Activated CD4-positive, alpha-beta T cell treated with anti-CD3 and anti-CD28 coated beads, Interleukin-10, Interleukin-2, amounts not matched to agents 100 ng/mL and 50 ng/mL, durations not matched to agents 16 hours and 8 hours (primary cell): Measurements from ENCODE around the gene NFATC2.

Experiments
- DNase-seq: peaks from one replicate; pipeline ENCODE4 v3.0.0-alpha.2; 2020

Gene NFATC2

GRCh38 chr20:51426718-51427650 lies 115.5 kb downstream of the NFATC2 start:
- peak; percentile 52 for DNase-seq

DNA sequence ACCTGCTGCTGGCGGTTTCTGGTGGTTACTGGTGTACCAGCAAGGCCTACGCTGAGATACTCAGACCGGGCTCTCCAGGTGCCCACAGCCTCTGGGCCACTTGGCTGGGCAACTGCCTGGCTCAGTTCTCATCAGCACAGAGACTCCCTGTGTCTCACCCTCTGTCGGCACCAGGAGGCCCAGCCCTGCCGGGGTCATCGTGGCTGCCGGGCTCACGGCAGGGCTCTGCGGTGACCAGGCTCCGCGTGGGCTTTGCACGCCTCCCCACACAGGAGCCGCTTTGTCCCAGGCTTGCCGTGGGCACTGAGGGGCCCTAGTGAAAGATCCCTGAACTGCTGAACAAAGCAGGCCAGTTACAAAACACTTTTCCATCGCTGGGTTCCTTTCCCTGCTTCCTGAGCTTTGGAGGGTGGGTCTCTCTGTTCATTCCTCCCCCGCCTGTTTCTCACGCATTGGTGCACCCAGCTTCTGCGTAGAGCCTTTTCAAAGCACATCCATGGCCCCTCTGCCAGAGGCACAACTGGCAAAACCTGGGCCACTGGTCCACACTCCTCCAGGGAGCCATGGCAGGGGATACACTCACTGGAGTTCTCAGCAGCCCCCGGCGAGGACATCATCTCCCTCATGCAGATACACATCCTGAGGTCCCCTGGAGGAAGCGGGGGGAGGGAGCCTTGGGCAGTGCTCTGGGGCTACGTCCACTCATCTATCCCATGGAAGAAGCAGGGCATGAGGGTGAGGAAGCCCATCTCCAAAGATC lies 117.0 kb downstream of the NFATC2 start:
- DNase-seq, result peak; percentile 77

GRCh38 chr20:51424270-51425117 lies 118.0 kb downstream of the NFATC2 start:
- DNase-seq, result peak; percentile 76

- no peak for DNase-seq
These were observed 118.7 kb downstream of the NFATC2 start for GRCh38 chr20:51423810-51424209.

DNA sequence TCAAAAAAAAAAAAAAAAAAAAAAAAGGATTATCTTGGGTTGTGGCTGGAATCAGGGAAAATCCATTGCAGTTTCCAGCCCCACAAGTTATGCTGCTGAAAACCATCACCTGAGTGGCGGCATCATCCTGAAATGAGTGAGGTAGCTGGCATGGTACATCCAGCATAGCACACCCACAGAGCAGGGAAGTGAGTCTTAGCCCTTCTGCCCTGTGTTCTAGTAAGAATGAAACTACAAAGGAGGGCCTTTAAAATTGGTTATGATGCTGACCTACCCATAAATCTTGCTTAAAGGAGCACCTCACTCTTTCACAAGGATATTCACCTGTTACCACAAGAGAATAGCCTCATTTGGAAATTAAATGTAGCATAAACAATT lies 119.2 kb downstream of the NFATC2 start:
- DNase-seq, result peak; percentile 92

GRCh38 chr20:51422514-51423289 lies 119.8 kb downstream of the NFATC2 start:
- DNase-seq, result peak; percentile 61

DNA sequence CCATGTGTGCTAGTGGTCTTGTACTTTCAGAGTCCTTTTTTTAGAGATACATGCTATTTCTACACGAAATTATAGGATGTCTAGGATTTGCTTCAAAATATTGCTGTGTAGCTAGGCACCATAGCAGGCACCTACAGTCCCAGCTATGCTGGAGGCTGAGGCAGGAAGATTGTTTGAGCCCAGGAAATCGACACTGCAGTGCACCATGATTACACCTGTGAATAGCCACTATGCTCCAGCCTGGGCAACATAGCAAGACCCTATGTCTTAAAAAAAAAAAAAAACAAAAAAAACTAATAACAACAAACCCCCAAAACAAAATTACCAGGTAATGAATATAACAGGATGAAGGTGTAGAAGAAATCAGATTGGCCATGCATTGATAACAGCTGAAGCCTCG lies 121.7 kb downstream of the NFATC2 start:
- no peak for DNase-seq

GRCh38 chr20:51420111-51420510 lies 122.4 kb downstream of the NFATC2 start:
- DNase-seq, result peak; percentile 73

- no peak for DNase-seq
These were observed 122.9 kb downstream of the NFATC2 start for GRCh38 chr20:51419646-51420045.

- no peak for DNase-seq
These were observed 123.3 kb downstream of the NFATC2 start for GRCh38 chr20:51419231-51419630.

DNA sequence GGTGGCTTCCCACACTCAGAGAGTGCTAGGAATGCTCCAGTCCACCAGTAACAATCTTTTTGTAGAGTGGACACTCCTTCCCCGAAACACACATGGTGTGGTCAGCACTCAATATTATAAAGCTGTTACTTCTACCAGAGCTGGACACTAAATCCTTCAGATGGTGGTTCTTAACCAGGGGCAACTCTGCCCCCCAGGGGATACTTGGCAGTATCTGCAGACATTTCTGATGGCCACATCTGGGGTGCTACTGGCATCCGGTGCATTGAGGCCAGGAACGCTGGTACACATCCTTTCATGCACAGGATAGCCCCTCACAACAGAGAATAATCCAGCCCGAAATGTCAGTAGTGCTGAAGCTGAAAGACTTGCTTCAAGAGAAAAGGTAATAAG lies 124.4 kb downstream of the NFATC2 start:
- DNase-seq, result no peak

DNA sequence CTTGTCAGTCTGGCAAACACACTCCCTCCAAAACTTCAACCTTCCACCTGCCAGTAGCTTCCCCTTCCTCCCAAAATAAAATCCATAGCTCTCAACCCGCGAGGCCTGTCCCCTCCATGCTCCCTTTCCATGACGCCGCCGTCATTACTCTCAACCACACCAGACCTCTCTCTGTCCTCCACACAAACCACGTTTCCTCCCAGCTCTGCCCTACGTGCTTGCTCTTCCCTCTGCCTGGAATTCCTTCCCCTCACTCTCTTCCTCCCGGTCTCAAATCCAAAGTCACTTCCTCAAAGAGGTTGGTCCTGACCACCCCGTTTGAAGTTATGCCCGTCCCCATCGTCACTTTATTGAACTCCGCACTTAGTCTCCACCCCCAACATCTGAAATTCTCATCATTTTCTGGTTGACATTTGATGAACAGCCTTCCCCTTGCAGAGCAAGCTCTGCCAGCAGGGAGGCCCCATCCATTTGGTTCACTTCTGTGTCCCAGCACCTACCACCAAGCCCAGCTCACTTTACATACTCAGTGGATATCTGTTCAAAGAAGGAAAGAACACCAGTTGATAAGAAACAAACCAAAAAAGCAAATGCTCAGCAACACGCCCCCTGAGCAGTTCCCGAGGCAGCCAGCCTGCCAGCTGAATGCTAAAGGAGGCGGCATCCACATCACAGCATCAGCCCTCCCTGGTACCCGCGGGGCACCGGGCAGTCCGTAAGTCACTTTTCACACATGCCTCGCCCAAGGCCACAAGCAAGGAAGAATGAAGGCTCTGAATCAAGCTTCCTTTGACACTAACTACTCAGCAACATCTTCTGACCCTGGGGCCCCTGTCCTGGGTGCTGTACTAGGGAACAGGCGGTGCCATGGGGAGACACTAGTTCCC lies 125.0 kb downstream of the NFATC2 start:
- DNase-seq, result peak; percentile 51

DNA sequence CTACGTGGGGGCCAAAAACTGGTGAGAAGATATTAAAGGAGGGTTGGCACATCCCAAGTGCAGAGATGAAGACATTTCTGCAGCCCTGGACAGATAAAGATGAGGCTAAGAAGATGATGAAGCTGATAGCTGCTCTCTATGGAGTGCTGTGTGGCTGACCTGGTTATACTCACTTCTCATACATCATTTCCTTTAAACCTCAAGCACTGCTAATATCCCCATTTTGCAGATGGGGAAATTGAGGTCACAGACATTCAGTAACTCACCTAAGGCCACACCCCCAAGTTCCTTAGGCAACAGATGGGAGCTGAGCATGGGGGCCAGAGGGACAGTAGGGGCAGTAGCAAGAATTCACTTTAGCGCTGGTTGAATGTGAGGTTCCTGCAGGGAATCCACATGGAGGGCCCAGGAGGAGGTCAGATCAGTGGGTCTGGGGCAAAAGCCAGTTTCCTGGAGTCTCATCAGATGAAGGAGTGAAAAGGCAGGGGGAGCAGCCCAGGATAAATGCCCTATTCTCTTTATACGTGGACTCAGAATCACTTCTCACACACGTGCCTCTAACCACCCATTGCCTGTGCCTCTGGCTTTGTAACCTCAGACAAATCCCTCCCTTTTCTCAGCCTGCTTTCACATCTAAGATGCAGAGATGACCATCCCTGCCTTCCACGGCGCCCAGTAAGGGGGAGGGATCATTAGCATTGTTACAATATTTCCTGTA lies 125.8 kb downstream of the NFATC2 start:
- DNase-seq, result peak; percentile 55

DNA sequence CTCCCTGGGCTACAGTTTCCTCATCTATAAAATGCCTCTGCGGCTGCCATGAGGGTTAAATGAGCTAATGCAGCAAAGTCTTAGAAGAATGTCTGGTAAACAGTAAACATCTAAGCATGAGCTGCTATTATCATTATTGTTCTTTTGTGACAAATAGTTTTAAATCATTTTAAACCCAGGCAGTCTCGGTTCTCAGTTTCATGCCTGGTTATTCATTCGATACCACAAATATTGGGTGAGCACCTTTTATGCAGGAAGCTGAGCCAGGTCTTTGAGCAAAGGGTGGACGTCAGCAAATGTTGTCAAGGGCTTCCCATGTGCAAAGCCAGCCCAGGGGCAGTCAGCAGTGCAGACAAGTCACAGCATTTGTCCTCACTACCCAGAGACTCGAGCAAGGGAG lies 128.7 kb downstream of the NFATC2 start:
- peak; percentile 83 for DNase-seq

GRCh38 chr20:51412951-51413481 lies 129.5 kb downstream of the NFATC2 start:
- no peak for DNase-seq

GRCh38 chr20:51412333-51412871 lies 130.1 kb downstream of the NFATC2 start:
- peak; percentile 52 for DNase-seq

GRCh38 chr20:51411870-51412269 lies 130.6 kb downstream of the NFATC2 start:
- no peak for DNase-seq

DNA sequence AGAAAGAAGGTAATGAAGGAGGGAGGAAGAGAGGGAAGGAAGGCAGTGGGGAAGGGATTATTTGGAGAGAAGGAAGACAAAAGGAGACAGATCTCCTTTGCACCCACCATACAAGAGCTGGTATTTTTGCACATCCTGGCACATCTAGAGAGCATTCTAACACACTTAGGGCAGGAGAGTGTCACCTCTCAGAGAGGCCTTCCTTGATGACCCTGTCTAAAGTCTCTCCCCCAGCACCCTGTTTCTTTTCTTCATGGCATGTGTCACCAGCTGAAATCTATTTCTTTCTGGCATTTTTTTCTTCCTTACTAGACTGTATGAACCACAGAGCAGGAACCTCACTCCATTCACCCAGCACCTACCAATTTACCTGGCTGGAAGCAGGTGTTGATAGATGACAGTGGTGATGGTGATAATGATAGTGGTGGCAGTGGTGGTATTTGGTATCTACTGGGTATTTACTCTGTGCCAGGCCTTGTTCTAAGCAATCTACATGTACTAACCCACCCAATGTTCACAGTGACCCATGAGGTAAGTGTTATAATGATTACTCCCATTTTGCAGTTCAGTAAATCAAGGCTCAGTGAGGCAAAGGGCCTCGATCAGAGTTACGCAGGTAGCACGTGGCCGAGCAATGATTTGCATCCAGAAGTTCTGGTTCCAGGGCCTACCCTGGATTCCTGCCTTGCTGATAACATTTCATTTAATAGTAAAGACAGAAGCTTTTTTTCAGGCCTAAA lies 131.8 kb downstream of the NFATC2 start:
- no peak for DNase-seq
